ENCODE data around the gene EIF2B5.
"Not testable (repeated sequence)": the region's sequence is repeated elsewhere in the genome, so short reads cannot be mapped to it uniquely, and the experiment has no call there.

EIF2B5 gene

GRCh38 chr3:184148076-184148475, 12.9 kb downstream of the EIF2B5 start:
- no peak for DNase-seq

DNA sequence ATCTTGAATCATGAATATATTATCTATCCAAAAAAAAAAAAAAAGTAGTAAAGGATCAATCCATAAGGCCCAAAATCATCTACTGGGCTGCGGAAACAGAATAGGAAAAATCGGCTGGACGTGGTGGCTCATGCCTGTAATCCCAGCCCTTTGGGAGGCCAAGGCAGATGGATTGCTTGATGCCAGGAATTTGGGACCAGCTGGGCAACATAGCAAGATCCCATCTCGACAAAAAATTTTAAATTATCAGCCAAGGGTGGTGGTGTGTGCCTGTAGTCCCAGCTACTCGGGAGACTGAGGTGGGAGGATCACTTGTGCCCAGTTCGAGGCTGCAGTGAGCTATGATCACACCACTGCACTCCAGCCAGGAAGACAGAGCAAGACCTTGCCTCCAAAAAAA, 14.0 kb downstream of the EIF2B5 start:
- DNase-seq: no peak

DNA sequence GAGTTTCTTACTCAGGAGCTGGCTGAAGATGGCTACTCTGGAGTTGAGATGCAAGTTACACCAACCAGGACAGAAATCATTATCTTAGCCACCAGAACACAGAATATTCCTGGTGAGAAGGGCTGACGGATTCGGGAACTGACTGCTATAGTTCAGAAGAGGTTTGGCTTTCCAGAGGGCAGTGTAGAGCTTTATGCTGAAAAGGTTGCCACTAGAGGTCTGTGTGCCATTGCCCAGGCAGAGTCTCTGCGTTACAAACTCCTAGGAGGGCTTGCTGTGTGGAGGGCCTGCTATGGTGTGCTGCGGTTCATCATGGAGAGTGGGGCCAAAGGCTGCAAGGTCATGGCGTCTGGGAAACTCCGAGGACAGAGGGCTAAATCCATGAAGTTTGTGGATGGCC, 14.6 kb downstream of the EIF2B5 start:
- DNase-seq: not testable (repeated sequence)

GRCh38 chr3:184154885-184155643, 19.9 kb downstream of the EIF2B5 start, which contains the start of gene DVL3:
DVL3 (plus strand) TSS chr3:184155377; CDS start chr3:184155636, 259 bp downstream.
- peak; percentile 58 for DNase-seq

GRCh38 chr3:184155644-184156521, 20.7 kb downstream of the EIF2B5 start:
- DNase-seq: no peak

GRCh38 chr3:184156522-184156955, 21.4 kb downstream of the EIF2B5 start:
- peak; percentile 77 for DNase-seq

DNA sequence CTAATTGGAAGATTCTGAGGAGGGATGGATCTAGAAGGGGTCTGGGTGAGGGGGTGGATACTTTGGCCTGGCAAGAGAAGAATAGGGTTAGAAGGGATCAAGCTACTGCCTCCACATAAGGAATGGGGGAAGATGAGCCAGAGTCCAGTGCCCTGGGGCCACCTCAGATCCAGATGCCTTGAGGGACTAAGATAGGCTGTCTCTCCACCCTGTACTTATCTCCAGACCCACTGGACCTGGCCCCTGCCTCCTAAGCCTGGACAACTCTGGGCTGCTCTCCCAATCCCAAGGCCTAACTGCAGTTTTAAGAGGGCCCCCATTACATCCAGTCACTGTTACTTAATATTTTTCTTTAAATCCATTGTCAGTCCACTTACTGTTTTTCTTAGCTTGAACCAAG, 22.0 kb downstream of the EIF2B5 start:
- no peak for DNase-seq

DNA sequence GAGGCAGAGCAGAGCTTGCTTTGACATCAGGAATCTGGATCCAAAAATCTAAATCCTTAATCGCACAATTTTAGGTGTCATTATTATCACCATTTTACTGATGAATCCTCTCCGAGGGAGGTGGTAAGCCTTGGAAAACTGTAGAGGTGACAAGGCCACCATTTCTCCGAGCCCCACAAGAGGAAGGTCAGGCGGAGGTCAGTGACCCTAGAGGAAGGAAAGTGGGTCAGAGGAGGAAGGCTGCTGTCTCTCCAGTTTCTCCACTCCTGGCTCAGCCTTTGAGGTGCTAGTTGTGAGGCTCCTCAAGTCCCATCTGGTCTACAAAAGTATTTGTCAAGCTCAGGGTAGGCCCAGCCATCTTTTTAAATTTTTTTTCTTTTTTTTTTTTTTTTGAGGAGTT, 23.2 kb downstream of the EIF2B5 start:
- no peak for DNase-seq

GRCh38 chr3:184160456-184160855, 25.3 kb downstream of the EIF2B5 start:
- DNase-seq: peak; percentile 48

DNA sequence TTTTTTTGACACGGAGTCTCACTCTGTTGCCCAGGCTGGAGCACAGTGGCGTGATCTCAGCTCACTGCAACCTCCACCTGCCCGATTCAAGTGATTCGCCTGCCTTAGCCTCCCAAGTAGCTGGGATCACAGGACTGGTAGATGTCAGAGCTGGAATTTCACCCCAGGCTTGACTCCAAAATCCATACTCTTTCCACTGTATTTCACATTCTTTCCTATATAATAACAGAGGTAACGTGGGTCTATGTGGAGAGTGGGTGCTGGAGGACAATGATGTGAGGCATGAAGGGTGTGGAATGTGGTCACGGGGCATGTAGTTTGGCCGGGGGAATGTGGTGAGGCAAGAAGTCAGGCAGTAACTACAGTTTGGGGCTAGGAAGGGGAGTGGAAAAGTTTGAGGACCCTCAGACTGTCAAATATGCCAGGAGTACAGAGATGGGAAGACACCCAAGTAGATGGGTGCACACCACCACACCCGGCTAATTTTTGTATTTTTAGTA, 27.5 kb downstream of the EIF2B5 start:
- DNase-seq: not testable (repeated sequence)

GRCh38 chr3:184164648-184165330, 29.6 kb downstream of the EIF2B5 start:
- DNase-seq: no peak

- DNase-seq: no peak
Measured at GRCh38 chr3:184165543-184165942, 30.4 kb downstream of the EIF2B5 start.

GRCh38 chr3:184166671-184167070, 31.5 kb downstream of the EIF2B5 start:
- no peak for DNase-seq

DNA sequence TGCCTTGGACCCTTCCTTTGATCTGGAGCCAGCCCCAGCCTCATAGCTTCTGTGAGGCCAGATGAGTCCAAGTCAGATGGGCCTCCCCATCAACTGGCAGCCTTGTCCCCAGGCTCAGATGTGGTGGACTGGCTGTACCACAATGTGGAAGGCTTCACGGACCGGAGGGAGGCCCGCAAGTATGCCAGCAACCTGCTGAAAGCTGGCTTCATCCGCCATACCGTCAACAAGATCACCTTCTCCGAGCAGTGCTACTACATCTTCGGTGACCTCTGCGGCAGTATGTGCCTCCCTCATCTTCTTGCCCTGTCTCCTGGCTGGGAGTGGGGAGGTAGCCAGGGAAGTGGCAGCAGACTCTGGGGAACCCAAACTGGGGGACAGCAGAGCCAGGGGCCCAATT, 32.6 kb downstream of the EIF2B5 start:
- no peak for DNase-seq

DNA sequence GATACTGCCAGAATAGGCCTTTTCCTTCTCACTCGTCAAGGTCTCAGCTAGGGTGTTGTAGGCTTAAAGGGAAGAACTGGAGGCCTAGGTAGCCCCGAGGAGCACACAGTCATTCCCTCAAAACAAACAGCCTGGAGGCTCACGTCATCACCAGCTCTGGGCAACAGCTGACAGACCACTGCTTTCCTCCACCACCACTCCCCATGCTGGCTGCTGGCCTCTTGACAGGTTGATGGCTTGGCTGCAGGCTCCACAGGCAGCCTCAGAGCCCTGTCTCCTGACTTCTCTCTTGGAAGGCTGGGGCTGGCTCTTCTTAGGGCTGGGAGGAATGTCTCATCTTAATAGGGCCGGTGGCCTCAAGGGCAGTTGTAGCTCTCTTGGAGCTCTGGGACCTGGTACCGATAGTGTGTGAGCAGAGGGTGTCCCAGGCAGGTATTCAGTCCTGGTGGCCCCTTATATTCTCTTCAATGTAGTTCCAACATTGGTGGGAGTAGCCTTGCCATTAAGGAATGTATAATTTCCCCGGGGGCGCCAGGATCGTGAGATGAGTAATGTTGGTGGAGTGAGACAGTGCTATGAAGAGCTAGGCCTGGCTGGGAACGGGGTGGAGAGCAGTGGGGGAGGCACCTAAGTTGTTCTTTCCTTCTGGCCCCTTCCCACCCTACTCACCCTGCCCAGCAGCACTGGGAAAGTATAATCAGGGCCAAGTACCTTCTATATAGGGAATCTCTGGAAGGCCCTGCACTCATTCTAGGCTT, 33.4 kb downstream of the EIF2B5 start:
- DNase-seq: peak; percentile 81

- no peak for DNase-seq
Measured at GRCh38 chr3:184169896-184170875, 35.0 kb downstream of the EIF2B5 start.

DNA sequence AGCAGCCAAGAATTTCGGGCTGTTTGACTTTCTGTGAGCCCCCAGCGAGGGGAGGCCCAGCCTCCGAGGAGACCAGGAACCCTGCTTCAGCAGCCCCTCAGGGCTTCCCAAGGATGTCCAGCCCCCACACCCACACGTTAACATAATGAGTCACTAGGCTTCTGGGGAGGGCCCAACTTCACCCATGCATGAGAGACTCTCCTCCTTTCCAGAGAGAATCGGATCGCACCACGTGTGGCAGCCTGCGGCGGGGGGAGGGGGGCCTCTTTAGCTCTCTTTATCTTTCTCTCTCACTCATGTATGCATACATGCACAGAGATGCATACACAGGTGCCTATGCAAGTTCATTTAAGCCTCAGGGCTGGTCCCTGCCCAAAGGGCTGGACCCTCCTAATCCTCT, 36.4 kb downstream of the EIF2B5 start:
- DNase-seq: peak; percentile 63

- peak; percentile 82 for DNase-seq
Measured at GRCh38 chr3:184172681-184173373, 37.7 kb downstream of the EIF2B5 start.

DNA sequence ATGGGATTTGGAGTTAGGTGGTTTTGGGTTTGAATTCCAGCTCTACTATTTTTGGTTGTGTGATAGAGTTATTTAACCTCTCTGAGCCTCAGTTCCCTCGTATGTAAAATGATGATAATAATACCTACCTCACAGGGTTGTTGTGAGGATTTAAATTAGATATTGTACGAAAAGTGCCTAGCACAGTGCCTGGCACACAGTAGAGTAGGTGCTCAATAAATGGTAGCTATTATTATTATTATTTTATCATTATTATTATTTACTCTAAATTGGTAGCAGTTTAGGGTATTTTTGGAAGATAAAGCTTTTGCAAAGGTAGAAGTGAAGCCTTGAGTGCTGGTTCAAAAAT, 38.2 kb downstream of the EIF2B5 start:
- DNase-seq: no peak

DNA sequence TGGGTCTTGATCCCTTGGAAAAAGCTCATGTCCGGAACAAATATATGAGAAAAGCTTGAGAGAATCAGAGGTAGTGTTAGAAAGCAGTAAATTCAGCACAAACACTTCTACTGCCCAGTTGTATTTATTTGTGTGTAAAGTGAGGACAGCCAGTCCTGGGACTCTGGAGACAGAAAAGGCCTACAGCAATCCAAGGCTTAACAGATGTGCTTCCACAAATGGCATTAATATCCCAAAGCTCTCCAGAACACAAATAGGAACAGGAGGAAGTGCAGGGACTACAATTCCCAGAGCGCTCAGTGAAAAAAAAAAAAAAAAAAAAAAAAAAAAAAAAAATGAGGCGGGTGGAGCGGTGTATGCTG, 39.1 kb downstream of the EIF2B5 start:
- DNase-seq: no peak
